WTC11 (cell line): ENCODE results near the gene ATP8B3.

Experiments used
- CTCF ChIP-seq: fragments of 200-600 bp; IDR thresholded peaks from 2 replicates; pipeline ENCODE4 v1.8.0; 2022; ENCODE audit warnings: antibody characterized with exemption
- ELF4 ChIP-seq: sonication (generic); formaldehyde crosslinking; IDR thresholded peaks from 2 replicates; pipeline ENCODE4 v1.8.1; 2022; ENCODE audit warnings: low read depth, mild to moderate bottlenecking, moderate library complexity, missing genetic modification reagents

GRCh38 chr19:1794424-1795172 is 17.5 kb downstream of the ATP8B3 start:
- TF ChIP-seq CTCF (no peak), ELF4 (no peak)
